B cell (primary cell): ENCODE results near the gene ZNF606. TPM values are rescaled to one million over a fixed set of nuclear protein-coding genes. Genes with fewer than 3 reads are reported as not detected.

Source experiments
- ATAC-seq: fragments of 200-7000 bp; cut with Tn5 transposase; one replicate; pipeline ENCODE4 v1.10.0; 2021; ENCODE audit warnings: low read depth, mild to moderate bottlenecking, moderate number of reproducible peaks, moderate library complexity
- CTCF ChIA-PET: fragments of 350-600 bp; sonication (Branson Sonifier 250); formaldehyde crosslinking; loops from one replicate; lab custom pipeline; 2021; ENCODE audit warnings: antibody characterized with exemption, inconsistent platforms; lab: Charles Lee
- POLR2A ChIA-PET: fragments of 350-600 bp; sonication (Branson Sonifier 250); formaldehyde crosslinking; loops from one replicate; lab custom pipeline; 2021; ENCODE audit warnings: antibody characterized with exemption; lab: Charles Lee
- DNase-seq: peaks from one replicate; pipeline ENCODE4 v3.0.0; 2013
- H2AFZ ChIP-seq: 2 replicates; pipeline ENCODE4 v1.6.1; 2012; ENCODE audit warnings: mild to moderate bottlenecking, low read depth, low read length; ENCODE audit not compliant: insufficient read depth, poor library complexity, severe bottlenecking
- H3K27ac ChIP-seq, 2 donors: 1 replicate in 1 of 2; 2 replicates in 1 of 2; pipeline ENCODE4 v1.5.1; 2012 to 2013; ENCODE audit warnings: low read length in 2 of 2, mild to moderate bottlenecking in 2 of 2, moderate library complexity in 1 of 2
- H3K27me3 ChIP-seq, 4 experiments: fragments of 200-600 bp in 1 of 4; sonication (generic) in 1 of 4; replicated peaks in 1 of 4; 1 replicate in 2 of 4; 2 replicates in 2 of 4; pipeline versions ENCODE4 v1.6.1 to v1.7.0; 2013 to 2016; ENCODE audit warnings: low read length in 3 of 4, mild to moderate bottlenecking in 2 of 4, mixed read lengths in 1 of 4, moderate library complexity in 1 of 4; ENCODE audit not compliant: insufficient read depth in 4 of 4, control insufficient read depth in 3 of 4; ENCODE audit errors: control extremely low read depth in 1 of 4
- H3K36me3 ChIP-seq, 2 experiments: replicated peaks in 1 of 2; 1 replicate in 1 of 2; 2 replicates in 1 of 2; pipeline versions ENCODE4 v1.6.1 to v1.7.1; 2013; ENCODE audit warnings: low read length in 1 of 2; ENCODE audit not compliant: insufficient read depth in 2 of 2, control insufficient read depth in 1 of 2; ENCODE audit errors: control extremely low read depth in 1 of 2, extremely low read depth in 1 of 2
- H3K4me1 ChIP-seq, 2 donors: fragments of 200-600 bp in 1 of 2; sonication (generic) in 1 of 2; 1 replicate in 1 of 2; 2 replicates in 1 of 2; pipeline versions ENCODE4 v1.5.1 to v1.6.1; 2013 to 2017; ENCODE audit warnings: low read length in 2 of 2; ENCODE audit not compliant: control insufficient read depth in 2 of 2, insufficient read depth in 2 of 2
- H3K4me2 ChIP-seq: replicated peaks from 2 replicates; pipeline ENCODE3; 2012; ENCODE audit warnings: mild to moderate bottlenecking, low read depth, low read length; ENCODE audit not compliant: poor library complexity, severe bottlenecking
- H3K4me3 ChIP-seq, 5 experiments: fragments of 200-600 bp in 1 of 5; sonication (generic) in 1 of 5; 1 replicate in 3 of 5; 2 replicates in 2 of 5; pipeline versions ENCODE4 v1.5.1 to v1.7.0; 2011 to 2016; ENCODE audit warnings: low read length in 4 of 5, mild to moderate bottlenecking in 4 of 5, low read depth in 2 of 5, control low read depth in 1 of 5, moderate library complexity in 1 of 5; ENCODE audit not compliant: insufficient read depth in 1 of 5; ENCODE audit errors: control extremely low read depth in 1 of 5, extremely low read depth in 1 of 5
- H3K79me2 ChIP-seq: fragments of 200-600 bp; sonication (generic); one replicate; pipeline ENCODE4 v1.6.0; 2016; ENCODE audit warnings: low read length; ENCODE audit not compliant: control insufficient read depth, insufficient read depth
- H3K9ac ChIP-seq: fragments of 200-600 bp; sonication (generic); 2 replicates; pipeline ENCODE4 v1.6.1; 2017; ENCODE audit warnings: mild to moderate bottlenecking, low read length, moderate library complexity
- H3K9me3 ChIP-seq, 3 donors: one replicate each; pipeline versions ENCODE4 v1.6.1 to v1.7.1; 2013; ENCODE audit warnings: low read length in 2 of 3; ENCODE audit not compliant: control insufficient read depth in 2 of 3, insufficient read depth in 1 of 3; ENCODE audit errors: control extremely low read depth in 1 of 3
- H4K20me1 ChIP-seq: 2 replicates; pipeline ENCODE4 v1.6.0; 2012; ENCODE audit warnings: mild to moderate bottlenecking, low read length; ENCODE audit not compliant: insufficient read depth, control insufficient read depth, poor library complexity, severe bottlenecking
- H3K27ac Mint-ChIP-seq: one replicate; pipeline ENCODE4 v1.8.0; 2021; ENCODE audit warnings: mixed read lengths
- H3K27me3 Mint-ChIP-seq: one replicate; pipeline ENCODE4 v1.8.0; 2021; ENCODE audit warnings: mixed read lengths
- H3K4me1 Mint-ChIP-seq: one replicate; pipeline ENCODE4 v1.8.0; 2021; ENCODE audit warnings: mixed read lengths
- H3K4me3 Mint-ChIP-seq: one replicate; pipeline ENCODE4 v1.8.0; 2021; ENCODE audit warnings: mixed read lengths
- H3K9me3 Mint-ChIP-seq: one replicate; pipeline ENCODE4 v1.8.0; 2022; ENCODE audit warnings: mixed read lengths; ENCODE audit not compliant: insufficient read depth
- CTCF ChIP-seq: fragments of 200-600 bp; IDR thresholded peaks from one replicate; pipeline ENCODE4 v1.8.0; 2022; ENCODE audit warnings: antibody characterized with exemption, mild to moderate bottlenecking
- EZH2 ChIP-seq: IDR thresholded peaks from 2 replicates; pipeline ENCODE4 v1.6.1; 2012; ENCODE audit warnings: borderline replicate concordance, low read depth, mild to moderate bottlenecking, moderate library complexity, low read length; ENCODE audit not compliant: insufficient read depth, poor library complexity, severe bottlenecking
- WGBS: methylation state at CpG from one replicate; pipeline ENCODE4 v1.1.5; 2013; ENCODE audit warnings: missing lambda C conversion rate; ENCODE audit not compliant: insufficient coverage; 5-methylcytosine and 5-hydroxymethylcytosine counted together
- intact Hi-C: fragments of 100-400 bp; cut with micrococcal nuclease; formaldehyde crosslinking; loops from one replicate; pipeline ENCODE4 v1.10.0; 2022
- polyA plus RNA-seq: library from polyadenylated mRNA; depleted of rRNA; stranded (reverse); fragments of >200 nt; gene quantifications from 2 replicates; pipeline ENCODE4 v1.2.3, GENCODE V29; 2012
- total RNA-seq, 2 donors: library from RNA; stranded (reverse); fragments of 120-200 nt in 1 of 2; gene quantifications; 1 replicate in 1 of 2; 2 replicates in 1 of 2; pipeline versions ENCODE4 v1.2.3 to v1.2.4, GENCODE V29; 2013 to 2022

Gene ZNF606
- total and polyA plus RNA-seq, 2 donors (not counting 1 experiment from before 2014, with no cell fraction given): 11.5 to 48.4 TPM

- POLR2A ChIA-PET: no interaction called here
- intact Hi-C loops: no loop called here
Measured at GRCh38 chr19:57974434-57974833, 28.2 kb downstream of the ZNF606 start, which contains the start of gene C19orf18. C19orf18 (minus strand) TSS chr19:57974534; CDS start chr19:57974432, 102 bp downstream.

GRCh38 chr19:57964761-57965160, 37.9 kb downstream of the ZNF606 start:
- ChIA-PET POLR2A (interaction anchor here (0.6 kb wide), 1 partner anchor 399 kb away, joined by 4 read pairs; no protein-coding TSS in a partner anchor), CTCF (interaction anchor here (1.2 kb wide), 1 partner anchor 13 kb away, joined by 3 read pairs; no protein-coding TSS in a partner anchor)
- Mint-ChIP-seq H3K4me1 (no peaks in the 10 kb centered on the region), H3K27me3 (no peaks in the 10 kb centered on the region), H3K27ac (no peak overlapping the region), H3K9me3 (no peaks in the 10 kb centered on the region), H3K4me3 (no peak overlapping the region)
- Histone ChIP-seq H3K27me3 (no peaks in the 10 kb centered on the region), H3K4me2 (no peak overlapping the region), H3K9ac (no peak overlapping the region), H3K79me2 (no peaks in the 10 kb centered on the region), H3K9me3 (peaks cover 4 to 85% (median 44%) of the 10 kb centered on the region in 3 donors), H2AFZ (no peak overlapping the region), H3K4me1 (no peaks in the 10 kb centered on the region), H3K36me3 (no peaks in the 10 kb centered on the region), H3K27ac (no peak overlapping the region), H4K20me1 (no peaks in the 10 kb centered on the region), H3K4me3 (no peak overlapping the region)
- TF ChIP-seq CTCF (no peak), EZH2 (no peak)
- ATAC-seq (no peak), DNase-seq (no peak)
- 100% methylated on average over 2 of the region's 8 CpGs for WGBS
- intact Hi-C loops: no loop called here

More at GRCh38 chr19:57974434-57974833, 28.2 kb downstream of the ZNF606 start, which contains the start of gene C19orf18:
- H3K4me2 ChIP-seq: no peak within 1 kb of the TSS
- H3K79me2 ChIP-seq: no peaks in the 10 kb centered on the region
- Mint-ChIP-seq H3K27ac (no peak within 1 kb of the TSS), H3K4me3 (no peak within 1 kb of the TSS), H3K4me1 (no peaks in the 10 kb centered on the region), H3K27me3 (no peaks in the 10 kb centered on the region), H3K9me3 (peaks cover 28% of the 10 kb centered on the region)
- H3K4me3 ChIP-seq: no peak within 1 kb of the TSS
- H3K9me3 ChIP-seq: peaks cover 18 to 82% (median 70%) of the 10 kb centered on the region in 3 donors
- DNase-seq (no peak), ATAC-seq (no peak)
- H4K20me1 ChIP-seq: no peaks in the 10 kb centered on the region
- H3K4me1 ChIP-seq: no peaks in the 10 kb centered on the region
- no peak within 1 kb of the TSS for H2AFZ ChIP-seq
- H3K36me3 ChIP-seq: peaks cover 0 to 11% of the 10 kb centered on the region in 2 experiments
- WGBS: 100% methylated on average over 3 of the region's 4 CpGs
- H3K27ac ChIP-seq: no peak within 1 kb of the TSS
- TF ChIP-seq CTCF: no peak
- TF ChIP-seq EZH2: no peak
- no peak within 1 kb of the TSS for H3K9ac ChIP-seq
- no peaks in the 10 kb centered on the region for H3K27me3 ChIP-seq
- CTCF ChIA-PET: no interaction called here
